NK-92 (cell line): ENCODE data around the gene SNAP91.
"Not testable (repeated sequence)": the region's sequence is repeated elsewhere in the genome, so short reads cannot be mapped to it uniquely, and the experiment has no call there.

Source experiments
- DNase-seq: peaks from one replicate; lab custom pipeline; 2025; ENCODE audit not compliant: unreplicated experiment; lab: John Stamatoyannopoulos, UW

SNAP91 gene, protein sequence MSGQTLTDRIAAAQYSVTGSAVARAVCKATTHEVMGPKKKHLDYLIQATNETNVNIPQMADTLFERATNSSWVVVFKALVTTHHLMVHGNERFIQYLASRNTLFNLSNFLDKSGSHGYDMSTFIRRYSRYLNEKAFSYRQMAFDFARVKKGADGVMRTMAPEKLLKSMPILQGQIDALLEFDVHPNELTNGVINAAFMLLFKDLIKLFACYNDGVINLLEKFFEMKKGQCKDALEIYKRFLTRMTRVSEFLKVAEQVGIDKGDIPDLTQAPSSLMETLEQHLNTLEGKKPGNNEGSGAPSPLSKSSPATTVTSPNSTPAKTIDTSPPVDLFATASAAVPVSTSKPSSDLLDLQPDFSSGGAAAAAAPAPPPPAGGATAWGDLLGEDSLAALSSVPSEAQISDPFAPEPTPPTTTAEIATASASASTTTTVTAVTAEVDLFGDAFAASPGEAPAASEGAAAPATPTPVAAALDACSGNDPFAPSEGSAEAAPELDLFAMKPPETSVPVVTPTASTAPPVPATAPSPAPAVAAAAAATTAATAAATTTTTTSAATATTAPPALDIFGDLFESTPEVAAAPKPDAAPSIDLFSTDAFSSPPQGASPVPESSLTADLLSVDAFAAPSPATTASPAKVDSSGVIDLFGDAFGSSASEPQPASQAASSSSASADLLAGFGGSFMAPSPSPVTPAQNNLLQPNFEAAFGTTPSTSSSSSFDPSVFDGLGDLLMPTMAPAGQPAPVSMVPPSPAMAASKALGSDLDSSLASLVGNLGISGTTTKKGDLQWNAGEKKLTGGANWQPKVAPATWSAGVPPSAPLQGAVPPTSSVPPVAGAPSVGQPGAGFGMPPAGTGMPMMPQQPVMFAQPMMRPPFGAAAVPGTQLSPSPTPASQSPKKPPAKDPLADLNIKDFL

DNA sequence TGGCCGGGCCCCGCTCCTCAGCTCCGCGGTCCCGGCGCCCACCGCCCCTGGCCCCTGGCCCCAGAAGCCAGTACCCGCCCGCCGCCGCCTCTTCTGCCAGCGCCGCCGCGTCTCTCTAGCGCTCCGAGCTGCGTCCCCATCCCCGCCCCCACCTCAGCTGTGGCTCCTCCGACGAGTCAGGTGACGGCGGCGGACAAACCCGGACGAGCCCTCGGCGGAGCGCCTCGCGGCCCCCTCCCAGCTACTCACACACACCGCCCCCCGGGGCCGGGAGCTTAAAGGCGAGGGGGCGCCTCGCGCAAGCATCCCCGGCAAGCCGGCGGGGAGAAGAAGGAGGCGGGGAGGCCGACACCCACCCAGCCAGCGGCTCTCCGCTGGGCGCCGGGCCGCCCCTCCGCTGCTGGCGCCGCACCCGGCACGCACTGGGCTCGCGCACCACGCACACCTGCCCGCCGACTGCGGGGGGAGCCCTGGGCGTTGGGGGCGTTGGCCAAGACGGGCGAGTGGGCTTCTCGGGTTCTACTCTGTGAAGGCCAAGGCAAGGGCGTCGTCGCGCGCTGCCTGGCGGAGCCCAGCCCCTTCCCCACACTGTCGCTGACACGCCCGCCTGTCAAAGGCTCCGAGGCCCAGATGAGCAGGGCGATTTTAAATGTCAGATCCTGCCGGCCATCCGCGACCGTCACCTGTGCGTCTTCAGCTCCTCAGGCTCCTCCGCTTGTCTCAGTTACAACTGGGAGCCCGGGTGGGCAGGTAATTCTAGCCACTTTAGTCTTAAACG is at the start of gene SNAP91:
SNAP91 (minus strand) TSS at position 132 of the 778 bp plus-strand sequence. CDS start 1,174 bp downstream, outside the sequence.
- no peak for DNase-seq

DNA sequence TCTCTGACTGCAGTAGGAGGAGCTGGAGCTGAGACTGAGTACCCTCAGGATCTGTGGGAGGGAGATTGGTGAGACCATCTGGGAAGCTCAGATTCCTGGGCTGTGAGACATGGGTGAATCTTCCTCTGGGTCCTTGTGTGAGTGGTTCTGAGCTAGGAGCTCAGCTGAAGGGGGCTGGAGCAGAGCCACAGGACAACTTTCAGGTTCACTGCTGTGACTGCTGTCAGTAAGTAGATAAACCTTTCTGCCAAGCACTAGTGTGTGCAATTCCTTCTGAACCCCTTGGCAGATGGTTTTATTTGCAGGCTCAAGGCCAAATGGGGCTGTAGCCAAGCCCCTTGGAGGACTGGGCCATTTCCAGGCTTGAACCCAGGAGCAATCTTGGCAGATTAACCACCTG is 49.6 kb upstream of the SNAP91 start:
- no peak for DNase-seq

DNA sequence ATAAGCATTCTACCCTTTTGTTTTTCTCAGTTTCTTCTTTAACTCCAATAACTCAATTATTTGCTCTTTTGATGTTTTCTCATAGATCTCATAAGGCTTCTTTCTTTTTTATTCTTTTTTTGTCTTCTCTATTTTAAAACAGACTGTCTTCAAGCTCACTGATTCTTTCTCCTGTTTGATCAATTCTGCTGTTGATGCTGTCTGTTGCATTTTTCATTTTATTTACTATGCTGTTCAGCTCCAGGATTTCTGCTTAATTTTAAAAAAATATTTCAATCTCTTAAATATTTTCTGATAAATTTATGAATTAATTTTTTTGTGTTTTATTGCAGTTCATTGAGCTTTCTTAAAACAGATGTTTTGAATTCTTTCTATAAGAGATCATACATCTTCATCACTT is 48.1 kb upstream of the SNAP91 start:
- no peak for DNase-seq

DNA sequence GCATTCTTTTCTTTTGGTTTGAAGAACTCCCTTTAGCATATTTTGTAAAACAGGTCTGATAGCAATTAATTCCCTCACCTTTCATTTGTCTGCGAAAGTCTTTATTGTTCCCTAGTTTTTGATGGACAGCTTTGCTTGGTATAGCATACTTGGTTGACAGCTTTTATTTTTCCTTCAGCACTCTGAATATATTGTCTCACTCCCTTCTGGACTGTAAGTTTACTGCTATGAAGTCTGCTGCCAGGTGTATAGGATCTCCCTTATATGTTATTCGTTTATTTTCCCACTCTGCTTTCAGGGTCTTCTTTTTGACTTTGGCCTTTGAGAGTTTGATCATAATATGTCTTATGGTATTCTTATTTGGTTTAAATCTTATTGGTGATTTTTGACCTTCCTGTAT is 47.7 kb upstream of the SNAP91 start:
- DNase-seq = no peak

DNA sequence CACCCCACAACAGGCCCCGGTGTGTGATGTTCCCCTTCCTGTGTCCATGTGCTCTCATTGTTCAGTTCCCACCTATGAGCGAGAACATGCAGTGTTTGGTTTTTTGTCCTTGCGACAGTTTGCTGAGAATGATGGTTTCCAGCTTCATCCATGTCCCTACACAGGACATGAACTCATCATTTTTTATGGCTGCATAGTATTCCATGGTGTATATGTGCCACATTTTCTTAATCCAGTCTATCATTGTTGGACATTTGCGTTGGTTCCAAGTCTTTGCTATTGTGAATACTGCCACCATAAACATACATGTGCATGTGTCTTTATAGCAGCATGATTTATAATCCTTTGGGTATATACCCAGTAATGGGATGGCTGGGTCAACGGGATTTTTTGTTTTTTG is 43.5 kb upstream of the SNAP91 start:
- DNase-seq = not testable (repeated sequence)

DNA sequence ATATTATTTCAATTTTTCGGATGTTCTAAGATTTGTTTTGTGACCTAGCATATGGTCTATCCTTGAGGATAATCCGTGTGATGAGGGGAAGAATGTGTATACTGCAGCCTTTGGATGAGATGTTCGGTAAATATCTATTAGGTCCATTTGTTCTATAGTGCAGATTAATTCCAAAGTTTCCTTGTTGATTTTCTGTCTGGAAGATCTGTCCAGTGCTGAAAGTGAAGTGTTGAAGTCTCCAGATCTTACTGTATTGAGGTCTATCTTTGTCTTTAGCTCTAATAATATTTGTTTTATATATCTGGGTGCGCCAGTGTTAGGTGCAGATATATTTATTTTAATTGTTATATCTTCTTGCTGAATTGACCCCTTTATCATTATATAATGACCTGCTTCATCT is 32.2 kb upstream of the SNAP91 start:
- no peak for DNase-seq

DNA sequence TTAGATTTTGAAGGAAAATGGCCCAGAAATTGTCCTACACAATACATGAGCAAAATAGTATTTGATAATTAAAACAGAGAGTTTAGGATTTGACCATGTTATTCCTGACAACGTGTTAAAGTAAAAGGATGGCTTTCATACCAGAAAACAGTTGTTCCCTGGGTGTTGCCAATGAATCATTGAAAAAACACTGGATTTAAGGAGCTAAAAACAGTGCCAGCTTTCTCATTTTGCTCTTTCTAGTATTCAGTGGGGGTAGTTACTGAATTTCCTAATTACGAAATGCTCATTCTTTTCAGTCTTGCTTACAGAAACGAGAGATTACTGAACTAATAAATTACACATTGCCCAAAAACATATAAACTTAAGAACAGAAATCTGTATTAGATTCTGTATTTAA is 26.6 kb upstream of the SNAP91 start:
- no peak for DNase-seq

DNA sequence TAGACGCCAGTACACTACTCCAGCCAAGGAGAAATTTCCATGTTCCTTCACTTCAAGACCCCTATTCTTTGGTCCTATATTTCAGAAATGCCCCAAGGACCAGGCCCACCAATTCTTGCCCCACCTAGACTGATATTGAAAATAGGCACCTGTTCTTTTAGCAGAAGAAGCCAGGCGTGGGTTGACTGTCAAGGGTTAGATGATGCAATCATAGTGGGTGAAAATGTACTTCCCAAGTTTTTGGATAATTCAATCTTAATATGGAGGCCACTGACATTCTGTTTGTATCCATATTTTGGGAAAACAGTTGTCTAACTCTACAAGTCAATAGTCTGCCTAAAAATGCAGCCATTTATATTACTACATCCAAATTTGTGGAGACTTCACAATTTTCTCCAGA is 21.0 kb upstream of the SNAP91 start:
- DNase-seq = no peak

DNA sequence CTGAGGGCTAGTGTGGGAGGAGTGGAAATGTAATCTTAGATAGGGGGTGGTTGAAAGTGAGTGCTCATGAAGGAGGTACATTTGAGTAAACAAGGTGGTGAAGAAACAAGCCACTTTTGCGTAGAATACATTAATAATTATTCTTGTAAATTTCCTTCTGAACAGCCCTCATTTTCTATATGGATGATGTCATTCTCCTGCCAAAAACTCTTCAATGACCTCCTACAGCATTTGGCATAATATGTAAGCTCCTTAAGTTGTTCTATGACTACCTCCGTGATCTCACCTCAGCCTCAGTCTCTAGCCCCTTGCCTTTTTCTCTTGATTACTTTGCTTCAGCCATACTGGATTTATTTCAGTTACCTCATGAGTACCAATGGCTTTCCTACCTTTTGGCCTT is 14.0 kb upstream of the SNAP91 start:
- DNase-seq = no peak

DNA sequence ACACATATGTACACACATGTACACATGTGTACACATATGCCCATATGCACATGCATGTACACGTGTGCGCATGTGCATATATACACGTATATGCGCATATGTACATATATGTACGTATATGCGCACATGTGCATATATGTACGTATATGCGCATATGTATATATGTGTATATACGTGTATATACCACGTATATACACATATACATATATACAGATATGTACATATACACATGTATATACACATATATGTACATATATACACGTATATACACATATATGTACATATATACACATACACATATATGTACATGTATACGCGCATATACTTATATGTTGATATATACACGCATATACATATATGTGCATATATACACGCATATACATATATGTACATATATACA is 8.9 kb upstream of the SNAP91 start:
- no peak for DNase-seq

DNA sequence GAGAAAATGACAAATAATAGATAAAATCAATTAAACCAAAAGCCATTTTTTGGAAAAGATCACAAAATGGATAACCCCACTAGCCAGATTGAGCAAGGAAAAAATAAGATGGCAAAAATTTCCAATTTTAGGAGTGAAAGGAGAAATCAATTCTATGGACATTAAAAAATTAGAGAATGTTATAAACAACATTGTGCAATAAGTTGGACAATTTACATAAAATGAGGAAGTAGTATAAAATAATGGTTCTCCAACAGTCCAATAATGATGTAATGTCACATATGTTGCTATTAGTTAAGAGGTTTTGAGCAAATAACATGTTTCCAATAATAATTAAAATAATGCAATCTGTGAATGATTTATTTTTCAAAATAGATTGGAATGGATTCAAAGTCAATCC is 3.1 kb upstream of the SNAP91 start:
- no peak for DNase-seq

DNA sequence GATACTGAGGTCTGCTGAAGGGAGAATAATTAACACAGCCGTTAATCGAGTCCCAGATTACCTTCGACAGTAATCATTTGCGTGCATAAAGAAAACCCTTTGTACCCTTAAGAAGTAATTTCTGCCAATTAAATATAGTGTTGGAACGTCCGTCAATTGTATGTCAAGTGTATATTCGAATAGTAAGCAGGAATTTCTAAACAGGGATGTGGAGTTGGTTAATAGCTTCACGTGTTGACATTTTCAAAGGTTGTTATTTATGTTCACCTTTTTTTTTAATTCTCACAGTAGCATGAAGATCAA is 798 bp upstream of the SNAP91 start:
- no peak for DNase-seq

DNA sequence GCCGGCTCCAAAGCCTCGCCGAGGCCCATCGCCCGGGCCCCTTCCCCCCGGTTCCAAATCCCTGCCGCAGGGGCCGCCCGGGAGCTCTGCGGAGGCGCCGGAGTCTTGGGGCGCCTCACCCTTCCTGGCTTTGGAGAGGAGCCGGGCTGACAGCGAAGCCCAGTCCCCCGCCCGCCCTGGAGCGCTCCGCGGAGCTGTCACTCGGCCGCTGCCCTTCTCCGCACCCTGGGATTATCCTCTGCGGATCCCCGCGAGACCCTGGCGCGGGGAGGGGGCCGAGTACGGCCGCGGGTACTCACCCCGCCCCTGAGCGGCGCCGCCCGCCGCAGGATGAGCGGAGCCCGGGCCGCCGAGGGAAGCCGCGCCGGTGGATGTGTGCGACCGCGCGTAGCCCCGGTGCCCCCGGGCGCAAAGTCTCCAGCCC is 343 bp downstream of the SNAP91 start:
- no peak for DNase-seq

DNA sequence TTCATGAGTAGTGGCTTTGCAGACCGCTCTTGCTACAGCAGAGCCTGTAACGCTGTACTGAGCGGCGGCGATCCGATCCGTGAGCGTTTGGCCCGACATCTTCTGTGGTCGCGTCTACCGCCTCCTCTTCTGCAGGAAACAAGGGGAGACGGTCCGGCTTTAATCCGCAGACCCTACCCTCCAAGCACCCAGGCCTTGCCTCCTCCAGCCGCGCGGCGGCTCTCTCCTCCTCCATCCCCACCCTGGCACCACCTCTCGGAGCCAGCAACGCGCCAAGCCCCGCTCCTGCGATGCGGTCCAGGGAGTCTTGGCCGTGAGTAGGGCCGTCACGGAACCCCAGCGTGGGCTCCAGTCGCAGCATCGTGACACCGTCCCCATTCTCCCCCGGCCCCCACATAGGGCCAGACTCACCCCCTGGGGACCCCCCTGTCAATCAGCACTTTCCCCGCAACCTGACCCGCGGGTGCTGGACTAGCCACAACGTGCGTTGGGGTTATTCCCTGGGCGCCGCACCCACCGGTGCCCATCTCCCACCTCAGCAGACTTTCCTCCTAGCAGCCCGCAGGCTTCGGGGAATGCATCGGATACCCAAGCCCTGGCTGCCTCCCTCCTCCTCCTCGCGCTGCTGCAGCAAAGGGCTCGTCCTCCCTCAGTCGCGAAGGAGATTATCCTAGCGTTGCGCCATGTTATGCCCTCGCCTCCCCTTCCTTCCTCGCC is 914 bp downstream of the SNAP91 start:
- DNase-seq = no peak

DNA sequence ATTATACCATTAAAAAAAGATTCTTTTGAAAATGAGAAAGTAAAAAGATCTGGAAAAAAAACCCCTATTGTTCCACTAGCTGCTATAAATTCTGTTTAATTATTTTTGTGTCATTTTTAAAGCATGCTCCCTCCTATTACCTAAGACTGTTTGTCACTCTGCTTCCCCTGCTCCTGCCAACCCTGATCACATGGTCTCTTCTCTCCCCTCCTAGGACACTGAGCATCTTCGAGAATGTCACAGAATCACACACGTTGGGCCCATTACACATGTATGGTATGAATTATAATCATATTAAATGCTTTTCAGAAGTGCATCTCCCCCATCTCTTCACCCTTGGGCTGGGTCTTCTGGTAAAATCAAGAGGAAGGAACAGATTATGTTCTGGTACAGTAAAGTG is 6.2 kb downstream of the SNAP91 start:
- DNase-seq = no peak

DNA sequence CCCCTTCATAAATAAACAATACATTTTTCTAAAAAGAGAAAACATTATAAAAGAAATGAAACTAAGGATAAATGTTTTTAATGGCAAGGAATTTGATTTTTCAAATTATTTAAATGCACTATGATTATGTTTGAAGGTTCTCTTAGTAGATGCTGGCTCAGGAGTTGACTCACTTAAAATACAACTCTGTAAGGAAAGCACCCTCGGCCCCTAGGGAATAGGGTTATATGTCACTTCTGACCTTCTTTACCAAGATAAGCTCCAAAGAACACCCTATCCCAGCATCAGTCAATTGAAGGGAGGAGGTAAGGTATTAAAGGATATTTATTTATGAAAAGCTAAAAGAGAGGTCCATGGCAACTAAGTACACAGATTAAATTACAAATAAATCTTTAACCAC is 6.8 kb downstream of the SNAP91 start:
- DNase-seq = no peak

DNA sequence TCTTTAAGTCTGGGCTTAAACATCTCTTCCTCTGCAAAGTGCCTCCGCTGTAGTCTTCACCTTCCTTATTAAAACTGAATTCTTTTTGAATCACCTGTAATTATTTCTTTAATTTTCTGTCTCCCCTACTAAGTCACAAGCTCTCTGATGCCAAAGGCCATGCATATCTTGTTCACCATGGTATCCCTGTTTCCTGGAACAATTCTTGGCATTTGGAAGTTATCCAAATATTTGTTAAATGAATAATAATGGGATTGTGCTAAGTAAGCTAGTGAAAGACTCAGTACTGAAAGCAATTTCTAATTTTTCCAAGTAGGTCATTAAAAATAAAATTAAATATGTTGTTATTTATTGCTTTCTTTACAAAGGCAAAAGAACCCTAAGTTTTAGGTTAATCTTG is 12.2 kb downstream of the SNAP91 start:
- DNase-seq = no peak

DNA sequence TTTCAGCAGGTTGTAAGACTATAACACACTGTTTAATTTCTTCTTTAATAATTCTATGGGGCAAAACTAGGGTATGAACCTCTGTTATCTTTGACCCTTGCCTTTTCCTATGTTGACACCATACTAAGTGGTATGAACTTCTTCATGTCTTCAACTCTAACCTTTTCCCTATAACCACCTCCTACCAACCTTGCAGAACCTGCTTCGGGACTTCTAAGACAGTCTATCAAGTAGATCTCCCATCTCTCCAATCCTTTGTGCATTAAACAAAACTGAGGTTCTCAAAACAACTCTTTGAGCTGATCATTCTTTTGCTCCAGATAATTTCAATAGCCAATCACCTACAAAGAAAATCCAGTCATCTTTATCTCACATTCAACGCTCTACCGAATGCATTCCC is 23.4 kb downstream of the SNAP91 start:
- DNase-seq = no peak

DNA sequence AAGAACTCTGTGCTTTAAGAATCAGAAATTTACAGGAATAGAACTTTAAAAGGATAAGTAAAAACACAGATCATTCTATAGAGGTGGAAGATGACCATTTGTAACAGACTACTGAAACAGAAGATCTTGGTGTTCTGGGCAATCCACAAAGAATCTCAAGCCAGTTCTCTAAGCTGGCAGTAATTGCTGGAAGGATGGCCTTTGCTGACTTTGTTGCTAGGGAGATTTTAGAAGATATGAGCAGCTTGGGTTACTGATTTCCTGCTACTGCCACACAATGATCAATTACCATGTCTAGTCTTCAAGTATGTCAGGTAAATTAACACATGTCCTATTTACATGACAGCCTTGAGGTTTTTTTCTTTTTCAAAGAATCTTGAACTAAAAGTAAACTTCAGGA is 31.1 kb downstream of the SNAP91 start:
- no peak for DNase-seq

DNA sequence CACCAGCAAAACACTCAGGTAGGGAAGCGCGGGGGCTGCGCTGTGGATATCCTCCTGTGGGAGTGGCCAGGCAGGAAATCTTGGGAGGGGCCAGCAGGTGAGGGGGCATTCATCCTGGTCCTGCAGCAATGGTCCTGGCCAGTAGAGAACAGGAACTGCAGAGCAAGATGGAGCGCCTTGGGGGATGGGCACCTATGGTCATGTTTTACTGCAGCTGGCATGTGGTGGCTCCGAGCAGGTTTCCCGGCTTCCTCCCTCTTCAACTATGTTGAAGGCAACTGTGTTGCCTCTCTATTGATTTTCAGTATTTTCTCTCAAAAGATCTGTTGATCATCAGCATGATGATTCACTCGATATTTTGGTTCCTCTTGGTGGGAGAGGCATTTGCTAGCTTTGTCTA is 70.9 kb downstream of the SNAP91 start:
- no peak for DNase-seq

DNA sequence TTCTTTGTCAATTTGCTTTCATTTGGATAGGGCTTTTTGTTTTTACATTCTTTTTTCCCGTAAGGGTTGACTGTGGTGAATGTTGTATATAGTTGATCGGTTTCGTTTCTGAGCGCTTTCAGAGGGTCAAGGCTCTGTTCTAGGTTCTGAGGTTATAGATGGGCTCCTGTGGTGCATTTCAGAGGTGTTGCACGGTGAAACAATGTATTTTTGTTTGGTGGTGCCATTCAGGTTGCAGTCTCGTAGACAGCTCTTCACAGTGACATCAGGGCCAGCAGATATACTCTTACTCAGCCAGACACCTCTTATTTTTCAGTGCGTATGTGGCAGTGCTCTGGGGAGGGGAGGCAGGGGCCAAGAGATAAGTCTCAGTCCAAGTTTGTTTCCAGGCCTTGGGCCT is 72.1 kb downstream of the SNAP91 start:
- no peak for DNase-seq
